ENCODE measurements around the gene COL5A1.

Gene COL5A1

GRCh38 chr9:134636149-134636507, 5.5 kb upstream of the COL5A1 start:
- DNase-seq (ENCODE audit: low read depth, low spot score) = no peak
- Histone ChIP-seq H3K9ac (ENCODE audit: insufficient read length, low read depth) (no peak overlapping the region), H3K36me3 (ENCODE audit: insufficient read depth, insufficient read length, low read length) (no peaks in the 10 kb centered on the region), H3K27me3 (ENCODE audit: insufficient read depth, insufficient read length) (peaks cover 18% of the 10 kb centered on the region), H3K4me3 (ENCODE audit: insufficient read length, low read depth) (no peak overlapping the region), H3K9me3 (ENCODE audit: insufficient read depth, low read length) (no peaks in the 10 kb centered on the region), H3K4me1 (ENCODE audit: insufficient read depth, insufficient read length) (peaks cover 17% of the 10 kb centered on the region)
- TF ChIP-seq ZNF274 (IDR thresholded peaks at IDR 0.05; ENCODE audit: low read depth, low read length) = no peak
- TF ChIP-seq YY1 (IDR thresholded peaks at IDR 0.05; ENCODE audit: insufficient read depth, insufficient read length) = no peak

- Histone ChIP-seq H3K9me3 (ENCODE audit: insufficient read depth, low read length) (no peaks in the 10 kb centered on the region), H3K9ac (ENCODE audit: insufficient read length, low read depth) (no peak overlapping the region), H3K36me3 (ENCODE audit: insufficient read depth, insufficient read length, low read length) (no peaks in the 10 kb centered on the region), H3K4me1 (ENCODE audit: insufficient read depth, insufficient read length) (peaks cover 17% of the 10 kb centered on the region), H3K27me3 (ENCODE audit: insufficient read depth, insufficient read length) (peaks cover 18% of the 10 kb centered on the region), H3K4me3 (ENCODE audit: insufficient read length, low read depth) (no peak overlapping the region)
- no peak for DNase-seq (ENCODE audit: low read depth, low spot score)
- TF ChIP-seq YY1 (IDR thresholded peaks at IDR 0.05; ENCODE audit: insufficient read depth, insufficient read length) (no peak), ZNF274 (IDR thresholded peaks at IDR 0.05; ENCODE audit: low read depth, low read length) (no peak), SUZ12 (IDR thresholded peaks at IDR 0.05; ENCODE audit: extremely low read depth, insufficient read depth, insufficient read length) (no peak)
Observed at GRCh38 chr9:134637241-134637640, 4.4 kb upstream of the COL5A1 start.

- DNase-seq (ENCODE audit: low read depth, low spot score) = no peak
- Histone ChIP-seq H3K4me3 (ENCODE audit: insufficient read length, low read depth) (no peak overlapping the region), H3K27me3 (ENCODE audit: insufficient read depth, insufficient read length) (peaks cover 18% of the 10 kb centered on the region), H3K4me1 (ENCODE audit: insufficient read depth, insufficient read length) (peaks cover 17% of the 10 kb centered on the region), H3K36me3 (ENCODE audit: insufficient read depth, insufficient read length, low read length) (peaks cover 5% of the 10 kb centered on the region), H3K9me3 (ENCODE audit: insufficient read depth, low read length) (no peaks in the 10 kb centered on the region), H3K9ac (ENCODE audit: insufficient read length, low read depth) (no peak overlapping the region)
- TF ChIP-seq YY1 (IDR thresholded peaks at IDR 0.05; ENCODE audit: insufficient read depth, insufficient read length) = no peak
- TF ChIP-seq ZNF274 (IDR thresholded peaks at IDR 0.05; ENCODE audit: low read depth, low read length) = no peak
- TF ChIP-seq SUZ12 (IDR thresholded peaks at IDR 0.05; ENCODE audit: extremely low read depth, insufficient read depth, insufficient read length) = no peak
Observed at GRCh38 chr9:134637696-134638501, 3.7 kb upstream of the COL5A1 start.

GRCh38 chr9:134638502-134639090, 3.0 kb upstream of the COL5A1 start:
- peaks cover 12% of the 10 kb centered on the region for H3K36me3 ChIP-seq (ENCODE audit: insufficient read depth, insufficient read length, low read length)
- H3K9me3 ChIP-seq (ENCODE audit: insufficient read depth, low read length) = no peaks in the 10 kb centered on the region
- TF ChIP-seq ZNF274 (IDR thresholded peaks at IDR 0.05; ENCODE audit: low read depth, low read length) (no peak), SUZ12 (IDR thresholded peaks at IDR 0.05; ENCODE audit: extremely low read depth, insufficient read depth, insufficient read length) (no peak), YY1 (IDR thresholded peaks at IDR 0.05; ENCODE audit: insufficient read depth, insufficient read length) (no peak)
- no peak overlapping the region for H3K4me3 ChIP-seq (ENCODE audit: insufficient read length, low read depth)
- H3K4me1 ChIP-seq (ENCODE audit: insufficient read depth, insufficient read length) = peaks cover 23% of the 10 kb centered on the region
- H3K9ac ChIP-seq (ENCODE audit: insufficient read length, low read depth) = no peak overlapping the region
- peaks cover 15% of the 10 kb centered on the region for H3K27me3 ChIP-seq (ENCODE audit: insufficient read depth, insufficient read length)
- DNase-seq (ENCODE audit: low read depth, low spot score) = no peak

- TF ChIP-seq ZNF274 (IDR thresholded peaks at IDR 0.05; ENCODE audit: low read depth, low read length) = no peak
- TF ChIP-seq YY1 (IDR thresholded peaks at IDR 0.05; ENCODE audit: insufficient read depth, insufficient read length) = no peak
- no peak for TF ChIP-seq SUZ12 (IDR thresholded peaks at IDR 0.05; ENCODE audit: extremely low read depth, insufficient read depth, insufficient read length)
- Histone ChIP-seq H3K36me3 (ENCODE audit: insufficient read depth, insufficient read length, low read length) (peaks cover 20% of the 10 kb centered on the region), H3K9ac (ENCODE audit: insufficient read length, low read depth) (no peak overlapping the region), H3K9me3 (ENCODE audit: insufficient read depth, low read length) (no peaks in the 10 kb centered on the region), H3K4me3 (ENCODE audit: insufficient read length, low read depth) (no peak overlapping the region), H3K4me1 (ENCODE audit: insufficient read depth, insufficient read length) (peaks cover 27% of the 10 kb centered on the region), H3K27me3 (ENCODE audit: insufficient read depth, insufficient read length) (peaks cover 9% of the 10 kb centered on the region)
- no peak for DNase-seq (ENCODE audit: low read depth, low spot score)
Observed at GRCh38 chr9:134639994-134640393, 1.6 kb upstream of the COL5A1 start.

- peaks cover 9% of the 10 kb centered on the region for H3K27me3 ChIP-seq (ENCODE audit: insufficient read depth, insufficient read length)
- H3K9me3 ChIP-seq (ENCODE audit: insufficient read depth, low read length) = no peaks in the 10 kb centered on the region
- H3K36me3 ChIP-seq (ENCODE audit: insufficient read depth, insufficient read length, low read length) = peaks cover 26% of the 10 kb centered on the region
- H3K9ac ChIP-seq (ENCODE audit: insufficient read length, low read depth) = peak overlapping the region; percentile 80
- peak overlapping the region; percentile 41 for H3K4me3 ChIP-seq (ENCODE audit: insufficient read length, low read depth)
- peaks cover 30% of the 10 kb centered on the region for H3K4me1 ChIP-seq (ENCODE audit: insufficient read depth, insufficient read length)
- no peak for DNase-seq (ENCODE audit: low read depth, low spot score)
- TF ChIP-seq SUZ12 (IDR thresholded peaks at IDR 0.05; ENCODE audit: extremely low read depth, insufficient read depth, insufficient read length) (no peak), ZNF274 (IDR thresholded peaks at IDR 0.05; ENCODE audit: low read depth, low read length) (no peak), YY1 (IDR thresholded peaks at IDR 0.05; ENCODE audit: insufficient read depth, insufficient read length) (no peak)
Observed at GRCh38 chr9:134640506-134641172, 964 bp upstream of the COL5A1 start.

- TF ChIP-seq YY1 (IDR thresholded peaks at IDR 0.05; ENCODE audit: insufficient read depth, insufficient read length) (no peak), SUZ12 (IDR thresholded peaks at IDR 0.05; ENCODE audit: extremely low read depth, insufficient read depth, insufficient read length) (no peak), ZNF274 (IDR thresholded peaks at IDR 0.05; ENCODE audit: low read depth, low read length) (no peak)
- H3K9ac ChIP-seq (ENCODE audit: insufficient read length, low read depth) = peak overlapping the region; percentile 86
- H3K36me3 ChIP-seq (ENCODE audit: insufficient read depth, insufficient read length, low read length) = peaks cover 40% of the 10 kb centered on the region
- H3K27me3 ChIP-seq (ENCODE audit: insufficient read depth, insufficient read length) = peaks cover 9% of the 10 kb centered on the region
- H3K4me1 ChIP-seq (ENCODE audit: insufficient read depth, insufficient read length) = peaks cover 32% of the 10 kb centered on the region
- H3K4me3 ChIP-seq (ENCODE audit: insufficient read length, low read depth) = peak overlapping the region; percentile 71
- DNase-seq (ENCODE audit: low read depth, low spot score) = no peak
- H3K9me3 ChIP-seq (ENCODE audit: insufficient read depth, low read length) = no peaks in the 10 kb centered on the region
Observed at GRCh38 chr9:134641990-134642384, 384 bp downstream of the COL5A1 start.
